LNCAP (cell line): ENCODE measurements around the gene DCDC1.

Experiments
- TF ChIP-seq, protein P1 (sequence below): fragments of 450-650 bp; IDR thresholded peaks from 2 replicates; pipeline ENCODE4 v1.5.1; 2017; ENCODE audit warnings: mild to moderate bottlenecking

Gene DCDC1

GRCh38 chr11:31030138-31030792, 339.3 kb downstream of the DCDC1 start:
- TF ChIP-seq, protein P1, sequence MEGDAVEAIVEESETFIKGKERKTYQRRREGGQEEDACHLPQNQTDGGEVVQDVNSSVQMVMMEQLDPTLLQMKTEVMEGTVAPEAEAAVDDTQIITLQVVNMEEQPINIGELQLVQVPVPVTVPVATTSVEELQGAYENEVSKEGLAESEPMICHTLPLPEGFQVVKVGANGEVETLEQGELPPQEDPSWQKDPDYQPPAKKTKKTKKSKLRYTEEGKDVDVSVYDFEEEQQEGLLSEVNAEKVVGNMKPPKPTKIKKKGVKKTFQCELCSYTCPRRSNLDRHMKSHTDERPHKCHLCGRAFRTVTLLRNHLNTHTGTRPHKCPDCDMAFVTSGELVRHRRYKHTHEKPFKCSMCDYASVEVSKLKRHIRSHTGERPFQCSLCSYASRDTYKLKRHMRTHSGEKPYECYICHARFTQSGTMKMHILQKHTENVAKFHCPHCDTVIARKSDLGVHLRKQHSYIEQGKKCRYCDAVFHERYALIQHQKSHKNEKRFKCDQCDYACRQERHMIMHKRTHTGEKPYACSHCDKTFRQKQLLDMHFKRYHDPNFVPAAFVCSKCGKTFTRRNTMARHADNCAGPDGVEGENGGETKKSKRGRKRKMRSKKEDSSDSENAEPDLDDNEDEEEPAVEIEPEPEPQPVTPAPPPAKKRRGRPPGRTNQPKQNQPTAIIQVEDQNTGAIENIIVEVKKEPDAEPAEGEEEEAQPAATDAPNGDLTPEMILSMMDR, result no peak

GRCh38 chr11:31026315-31026714, 343.2 kb downstream of the DCDC1 start:
- TF ChIP-seq, protein P1, result no peak

GRCh38 chr11:31022080-31022479, 347.5 kb downstream of the DCDC1 start:
- TF ChIP-seq, protein P1, result no peak

GRCh38 chr11:31019786-31020185, 349.8 kb downstream of the DCDC1 start:
- TF ChIP-seq, protein P1, result no peak

DNA sequence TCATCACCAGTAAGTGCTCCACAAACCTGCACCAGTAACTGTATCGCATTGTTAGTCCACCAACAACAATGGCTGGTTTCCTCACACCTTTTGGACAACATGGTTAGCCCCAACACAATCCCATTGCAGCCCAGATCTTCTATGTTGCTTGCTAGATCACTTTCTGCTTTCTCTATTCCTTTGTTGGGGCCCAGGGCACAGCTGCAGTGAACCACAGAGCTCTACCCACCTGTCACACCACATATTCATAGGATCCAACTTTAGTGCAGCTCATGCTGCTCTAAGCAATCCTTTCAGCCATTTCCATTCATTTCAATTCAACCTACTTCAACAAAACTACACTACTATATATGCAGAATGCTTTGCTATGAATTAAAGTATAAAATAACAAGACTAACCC, 364.3 kb downstream of the DCDC1 start:
- TF ChIP-seq, protein P1, result no peak

DNA sequence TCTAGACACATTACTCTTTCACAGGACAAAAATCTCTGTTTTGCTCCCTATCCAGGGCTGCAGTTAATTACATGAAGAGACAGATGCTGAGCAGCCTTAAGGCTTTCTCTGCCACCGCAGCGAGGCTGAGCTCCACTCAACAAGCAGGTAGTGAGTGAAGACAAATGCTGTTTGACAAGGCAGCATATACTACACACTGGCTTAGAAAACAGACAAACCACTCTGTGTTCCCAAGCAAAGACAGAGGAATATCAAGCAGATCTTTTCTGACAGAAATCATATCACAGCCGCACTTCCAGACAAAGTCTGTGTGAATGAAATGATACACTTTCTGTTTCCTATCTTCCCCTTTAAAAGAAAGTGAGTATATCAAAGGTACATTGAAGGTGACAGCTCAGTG, 368.1 kb downstream of the DCDC1 start:
- TF ChIP-seq, protein P1, result no peak

DNA sequence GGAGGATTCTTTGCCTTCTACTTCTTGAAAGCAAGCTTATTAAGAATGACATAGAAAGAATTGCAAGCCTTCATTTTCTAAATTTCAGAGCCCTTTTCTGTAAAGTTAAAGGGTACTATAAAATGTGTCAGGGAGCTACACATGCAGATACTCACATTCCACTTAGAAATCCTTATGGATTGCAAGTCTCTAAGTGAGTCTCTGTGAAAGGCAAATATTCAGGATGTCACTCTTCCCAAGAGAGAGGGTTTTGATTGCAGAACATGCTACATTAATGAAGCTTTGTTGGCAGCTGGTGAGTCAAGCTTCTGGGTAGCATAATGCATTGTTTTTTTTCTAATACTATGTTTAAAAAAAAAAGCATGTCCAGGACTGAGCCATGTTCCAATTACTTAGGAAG, 369.2 kb downstream of the DCDC1 start:
- TF ChIP-seq, protein P1, result no peak

DNA sequence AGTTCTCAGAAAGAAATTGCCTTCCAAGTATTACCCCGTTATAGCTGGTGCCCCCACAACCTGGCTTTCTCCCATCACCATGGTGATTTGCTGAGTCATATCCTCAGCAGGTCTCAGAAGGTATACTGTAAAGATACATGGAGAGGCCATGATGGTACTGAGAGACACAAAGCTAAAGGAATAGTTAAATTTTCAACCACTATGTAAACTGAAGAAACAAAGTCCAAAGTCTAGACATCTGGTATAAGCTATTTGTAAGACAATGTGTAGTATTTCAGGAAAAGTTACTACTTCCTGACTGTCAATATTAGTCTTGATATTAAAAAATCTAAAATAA, 377.1 kb downstream of the DCDC1 start:
- TF ChIP-seq, protein P1, result no peak
